Stimulated activated CD4-positive, alpha-beta T cell treated with anti-CD3 and anti-CD28 coated beads, Interleukin-2, amount 100 ng/mL, for 24 hours (primary cell): ENCODE results near the gene GLYATL1.

Experiments
- DNase-seq, 2 donors: peaks; one replicate each; pipeline ENCODE4 v3.0.0-alpha.2; 2020

Gene GLYATL1

GRCh38 chr11:58927393-58928106 is 11.7 kb upstream of the GLYATL1 start:
- DNase-seq: peak in 1 of 2 donors; percentile 21

- DNase-seq: no peak
These were observed 11.2 kb upstream of the GLYATL1 start for GRCh38 chr11:58928107-58928499.

GRCh38 chr11:58928691-58929090 is 10.6 kb upstream of the GLYATL1 start:
- DNase-seq: no peak

- DNase-seq: no peak
These were observed 8.4 kb upstream of the GLYATL1 start for GRCh38 chr11:58930926-58931325.

GRCh38 chr11:58933661-58934060 is 5.6 kb upstream of the GLYATL1 start:
- DNase-seq: no peak

GRCh38 chr11:58934945-58935513 is 4.3 kb upstream of the GLYATL1 start:
- DNase-seq: no peak

- no peak for DNase-seq
These were observed 890 bp upstream of the GLYATL1 start for GRCh38 chr11:58938398-58938797.

GRCh38 chr11:58940028-58940427 is 740 bp downstream of the GLYATL1 start:
- no peak for DNase-seq

- DNase-seq: no peak
These were observed 2.5 kb downstream of the GLYATL1 start for GRCh38 chr11:58941838-58942237.

- DNase-seq: no peak
These were observed 6.4 kb downstream of the GLYATL1 start for GRCh38 chr11:58945663-58946062.

- no peak for DNase-seq
These were observed 9.9 kb downstream of the GLYATL1 start for GRCh38 chr11:58949184-58949583.

GRCh38 chr11:58957922-58958321 is 18.6 kb downstream of the GLYATL1 start:
- no peak for DNase-seq

- DNase-seq: peak; percentile 41 to 55
These were observed 19.2 kb downstream of the GLYATL1 start for GRCh38 chr11:58958500-58958899.

GRCh38 chr11:58963551-58964104 is 24.3 kb downstream of the GLYATL1 start:
- DNase-seq: no peak

- no peak for DNase-seq
These were observed 26.1 kb downstream of the GLYATL1 start for GRCh38 chr11:58965246-58965985.

GRCh38 chr11:58968251-58968711 is 29.0 kb downstream of the GLYATL1 start:
- no peak for DNase-seq

- DNase-seq: no peak
These were observed 38.2 kb downstream of the GLYATL1 start for GRCh38 chr11:58977470-58977869.

- DNase-seq: no peak
These were observed 39.9 kb downstream of the GLYATL1 start for GRCh38 chr11:58979222-58979621.

GRCh38 chr11:58980159-58980843 is 41.0 kb downstream of the GLYATL1 start:
- DNase-seq: no peak

- no peak for DNase-seq
These were observed 53.2 kb downstream of the GLYATL1 start for GRCh38 chr11:58992489-58992888.

- DNase-seq: no peak
These were observed 54.9 kb downstream of the GLYATL1 start for GRCh38 chr11:58994171-58994570.

- DNase-seq: no peak
These were observed 59.4 kb downstream of the GLYATL1 start for GRCh38 chr11:58998480-58999290.
